Adrenal gland (tissue), 5 donors: Measurements from ENCODE around the gene CPT1B.

Source experiments
- POLR2A ChIP-seq, 2 donors: fragments of 450-650 bp; IDR thresholded peaks; one replicate each; pipeline ENCODE4 v1.6.1; 2017; ENCODE audit warnings: antibody characterized with exemption in 2 of 2, mild to moderate bottlenecking in 2 of 2, moderate library complexity in 1 of 2
- TF ChIP-seq, protein P1 (sequence below), 6 experiments: fragments of 450-650 bp in 4 of 6; fragments of 200-600 bp in 2 of 6; sonication (generic) in 1 of 6; IDR thresholded peaks; 1 replicate in 5 of 6; 2 replicates in 1 of 6; pipeline versions ENCODE4 v1.5.1 to v1.8.0; 2016 to 2021; ENCODE audit warnings: antibody characterized with exemption in 6 of 6, mild to moderate bottlenecking in 2 of 6, moderate library complexity in 1 of 6
- donor health status: DM: no; HTN: no; CAD: no.

DNA sequence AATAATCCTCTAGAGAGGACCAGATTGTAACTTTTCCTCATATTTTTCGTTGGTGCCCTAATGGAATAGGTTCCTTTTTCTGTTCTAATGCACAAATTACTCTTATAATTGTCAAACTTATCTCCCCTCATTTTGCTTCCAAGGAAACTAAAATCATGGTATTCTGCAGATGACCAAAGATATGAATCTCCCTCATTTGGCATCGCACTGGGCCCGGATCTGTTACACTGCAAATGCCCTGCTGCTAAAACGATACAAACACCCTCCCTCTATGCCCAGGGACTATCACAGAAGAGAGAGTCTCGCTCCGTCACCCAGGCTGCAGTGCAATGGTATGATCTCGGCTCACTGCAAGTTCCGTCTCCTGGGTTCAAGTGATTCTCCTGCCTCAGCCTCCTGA lies 24.9 kb downstream of the CPT1B start:
- TF ChIP-seq, protein P1, sequence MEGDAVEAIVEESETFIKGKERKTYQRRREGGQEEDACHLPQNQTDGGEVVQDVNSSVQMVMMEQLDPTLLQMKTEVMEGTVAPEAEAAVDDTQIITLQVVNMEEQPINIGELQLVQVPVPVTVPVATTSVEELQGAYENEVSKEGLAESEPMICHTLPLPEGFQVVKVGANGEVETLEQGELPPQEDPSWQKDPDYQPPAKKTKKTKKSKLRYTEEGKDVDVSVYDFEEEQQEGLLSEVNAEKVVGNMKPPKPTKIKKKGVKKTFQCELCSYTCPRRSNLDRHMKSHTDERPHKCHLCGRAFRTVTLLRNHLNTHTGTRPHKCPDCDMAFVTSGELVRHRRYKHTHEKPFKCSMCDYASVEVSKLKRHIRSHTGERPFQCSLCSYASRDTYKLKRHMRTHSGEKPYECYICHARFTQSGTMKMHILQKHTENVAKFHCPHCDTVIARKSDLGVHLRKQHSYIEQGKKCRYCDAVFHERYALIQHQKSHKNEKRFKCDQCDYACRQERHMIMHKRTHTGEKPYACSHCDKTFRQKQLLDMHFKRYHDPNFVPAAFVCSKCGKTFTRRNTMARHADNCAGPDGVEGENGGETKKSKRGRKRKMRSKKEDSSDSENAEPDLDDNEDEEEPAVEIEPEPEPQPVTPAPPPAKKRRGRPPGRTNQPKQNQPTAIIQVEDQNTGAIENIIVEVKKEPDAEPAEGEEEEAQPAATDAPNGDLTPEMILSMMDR (IDR thresholded peaks at IDR 0.05) = no peak
- no peak for TF ChIP-seq POLR2A (IDR thresholded peaks at IDR 0.05)
